NCI-H2081 treated with DMSO at 0.1 percent for 48 hours (cell line): ENCODE measurements around the gene PELI2.

Source experiments
- DNase-seq: peaks from one replicate; lab custom pipeline; 2025; lab: John Stamatoyannopoulos, UW

Gene PELI2

GRCh38 chr14:56300495-56300894 lies 182.3 kb downstream of the PELI2 start:
- DNase-seq, result no peak

GRCh38 chr14:56304456-56304855 lies 186.2 kb downstream of the PELI2 start:
- no peak for DNase-seq

GRCh38 chr14:56309198-56309597 lies 191.0 kb downstream of the PELI2 start:
- DNase-seq, result no peak

GRCh38 chr14:56310643-56311042 lies 192.4 kb downstream of the PELI2 start:
- DNase-seq, result no peak

- no peak for DNase-seq
Measured at GRCh38 chr14:56313789-56314188, 195.6 kb downstream of the PELI2 start.

GRCh38 chr14:56318393-56319115 lies 200.3 kb downstream of the PELI2 start:
- no peak for DNase-seq

- no peak for DNase-seq
Measured at GRCh38 chr14:56321861-56322260, 203.7 kb downstream of the PELI2 start.

GRCh38 chr14:56322531-56322930 lies 204.3 kb downstream of the PELI2 start:
- DNase-seq, result no peak

GRCh38 chr14:56324454-56324853 lies 206.2 kb downstream of the PELI2 start:
- DNase-seq, result no peak

GRCh38 chr14:56324856-56325699 lies 206.9 kb downstream of the PELI2 start:
- no peak for DNase-seq

GRCh38 chr14:56328021-56328420 lies 209.8 kb downstream of the PELI2 start:
- DNase-seq, result no peak

- no peak for DNase-seq
Measured at GRCh38 chr14:56331592-56332216, 213.5 kb downstream of the PELI2 start.

GRCh38 chr14:56333359-56334292 lies 215.4 kb downstream of the PELI2 start:
- DNase-seq, result peak; percentile 40

GRCh38 chr14:56334458-56334857 lies 216.2 kb downstream of the PELI2 start:
- no peak for DNase-seq

- no peak for DNase-seq
Measured at GRCh38 chr14:56338674-56339073, 220.5 kb downstream of the PELI2 start.

- peak; percentile 21 for DNase-seq
Measured at GRCh38 chr14:56339855-56340701, 221.9 kb downstream of the PELI2 start.

- DNase-seq, result no peak
Measured at GRCh38 chr14:56340932-56341331, 222.7 kb downstream of the PELI2 start.

GRCh38 chr14:56341766-56342493 lies 223.7 kb downstream of the PELI2 start:
- DNase-seq, result no peak

GRCh38 chr14:56342494-56342942 lies 224.3 kb downstream of the PELI2 start:
- DNase-seq, result no peak

- no peak for DNase-seq
Measured at GRCh38 chr14:56349960-56350359, 231.7 kb downstream of the PELI2 start.
